Psoas muscle (tissue), 8 donors: ENCODE data around the gene RPL10A. TPM values are rescaled to one million over a fixed set of nuclear protein-coding genes. Genes with fewer than 3 reads are reported as not detected.

Experiments
- ATAC-seq, 4 donors: fragments of 200-7000 bp; cut with Tn5 transposase; one replicate each; pipeline ENCODE4 v1.9.1; 2020; ENCODE audit warnings: moderate library complexity in 3 of 4, mild to moderate bottlenecking in 2 of 4
- DNase-seq, 2 donors: peaks; one replicate each; pipeline ENCODE4 v3.0.0-alpha.2; 2020
- H3K27ac ChIP-seq: fragments of 200-600 bp; one replicate; pipeline ENCODE4 v1.8.0; 2022
- H3K27me3 ChIP-seq, 3 donors: fragments of 200-600 bp in 1 of 3; one replicate each; pipeline versions ENCODE4 v1.6.1 to v1.8.0; 2013 to 2022; ENCODE audit warnings: low read length in 2 of 3, mild to moderate bottlenecking in 2 of 3, moderate library complexity in 1 of 3; ENCODE audit not compliant: insufficient read depth in 3 of 3
- H3K36me3 ChIP-seq, 2 donors: fragments of 200-600 bp in 1 of 2; one replicate each; pipeline versions ENCODE4 v1.6.1 to v1.8.0; 2013 to 2022; ENCODE audit warnings: low read depth in 1 of 2, mild to moderate bottlenecking in 1 of 2, moderate library complexity in 1 of 2; ENCODE audit not compliant: insufficient read depth in 1 of 2
- H3K4me1 ChIP-seq: fragments of 200-600 bp; one replicate; pipeline ENCODE4 v1.8.0; 2022
- H3K4me3 ChIP-seq: fragments of 200-600 bp; one replicate; pipeline ENCODE4 v1.8.0; 2022; ENCODE audit warnings: mild to moderate bottlenecking
- H3K9me3 ChIP-seq: fragments of 200-600 bp; one replicate; pipeline ENCODE4 v1.8.0; 2022
- CTCF ChIP-seq: fragments of 200-600 bp; IDR thresholded peaks from one replicate; pipeline ENCODE4 v1.8.0; 2022; ENCODE audit warnings: antibody characterized with exemption
- WGBS, 3 donors: extraction: QIAGEN DNeasy Blood & Tissue Kit; methylation state at CpG; one replicate each; pipeline versions ENCODE4 v1.1.6 to v1.1.7; 2013; 5-methylcytosine and 5-hydroxymethylcytosine counted together
- intact Hi-C, 2 donors: fragments of 100-400 bp; cut with DNase I; formaldehyde crosslinking; loops; one replicate each; pipeline versions ENCODE4 v1.11.0 to v1.14.2; 2022
- polyA plus RNA-seq, 3 donors: library from polyadenylated mRNA; stranded (reverse); fragments of 200-250 nt; gene quantifications; one replicate each; pipeline ENCODE4 v1.2.3, GENCODE V29; 2013
- total RNA-seq, 4 donors: library from RNA; stranded (reverse); fragmentation: NEBNext Ultra II Directional in 2 of 4; extraction: Animal tissue kit (Norgen Biotek cat#: 25700) in 2 of 4; gene quantifications; one replicate each; pipeline versions ENCODE4 v1.2.1 to v1.2.4, GENCODE V29; 2021 to 2023
- donor health status: healthy with polysubstance abuse.
- donor health status: DM: no; HTN: no; CAD: no; lungs with moderate emphysema.
- donor health status: Bipolar disorder and iron deficiency.
- donor health status: healthy.
- donor health status: DM: yes; HTN: yes; CAD: no.
- donor health status: DM: no; HTN: no; CAD: no.
- donor health status: DM: no; HTN: no; CAD: no.
- donor health status: DM: yes; HTN: yes; CAD: no.

The RPL10A gene
- total and polyA plus RNA-seq, 7 donors, result 668 to 1,629 (median 832) TPM

GRCh38 chr6:35518566-35519312, 50.5 kb downstream of the RPL10A start:
- no peak for ATAC-seq
- WGBS, 3 donors, result 94% methylated on average over 6 of the region's 6 CpGs
- no peaks in the 10 kb centered on the region for H3K27me3 ChIP-seq

GRCh38 chr6:35519313-35520015, 51.3 kb downstream of the RPL10A start:
- no peaks in the 10 kb centered on the region for H3K27me3 ChIP-seq
- no peaks in the 10 kb centered on the region for H3K36me3 ChIP-seq
- H3K27ac ChIP-seq, result no peak overlapping the region
- WGBS, 3 donors, result 82% methylated on average over 9 of the region's 9 CpGs
- intact Hi-C loops, result no loop called here
- TF ChIP-seq CTCF, result no peak
- ATAC-seq (no peak), DNase-seq (no peak)
- H3K4me1 ChIP-seq, result no peaks in the 10 kb centered on the region
- H3K9me3 ChIP-seq, result no peaks in the 10 kb centered on the region
- no peak overlapping the region for H3K4me3 ChIP-seq

More at GRCh38 chr6:35518566-35519312, 50.5 kb downstream of the RPL10A start:
- H3K27ac ChIP-seq, result no peak overlapping the region
- TF ChIP-seq CTCF, result no peak
- H3K4me1 ChIP-seq, result no peaks in the 10 kb centered on the region
- intact Hi-C loops, result no loop called here
- DNase-seq, result no peak
- no peaks in the 10 kb centered on the region for H3K9me3 ChIP-seq
- no peaks in the 10 kb centered on the region for H3K36me3 ChIP-seq
- no peak overlapping the region for H3K4me3 ChIP-seq

Other genes starting within 250 kb of the RPL10A start
- 10 to 100 TPM; 17.9 to 25.0 (median 22.5) TPM for gene ZNF76, start 208.7 kb upstream of the RPL10A start, total RNA-seq
- 10 to 100 TPM; 22.3 to 37.3 (median 24.6) TPM for gene ZNF76, start 208.7 kb upstream of the RPL10A start, polyA plus RNA-seq
- 1 to 10 TPM in 1 of 4 donors, under 1 TPM in 3; 0.46 to 1.6 (median 0.64) TPM for gene DEF6, start 170.6 kb upstream of the RPL10A start, total RNA-seq
- gene DEF6, start 170.6 kb upstream of the RPL10A start, polyA plus RNA-seq, result 1 to 10 TPM in 1 of 3 donors, under 1 TPM in 2; 0.43 to 1.3 (median 0.69) TPM
- 10 to 100 TPM; 19.4 to 47.2 (median 38.4) TPM for gene PPARD, start 125.8 kb upstream of the RPL10A start, total RNA-seq
- gene PPARD, start 125.8 kb upstream of the RPL10A start, polyA plus RNA-seq, result 100 to 1,000 TPM in 1 of 3 donors, 10 to 100 TPM in 2; 13.5 to 187 (median 25.0) TPM
- gene FANCE, start 16.1 kb upstream of the RPL10A start, total RNA-seq, result 1 to 10 TPM; 5.7 to 9.3 (median 8.1) TPM
- gene FANCE, start 16.1 kb upstream of the RPL10A start, polyA plus RNA-seq, result 10 to 100 TPM in 1 of 3 donors, 1 to 10 TPM in 2; 3.8 to 15.2 (median 4.5) TPM
- 10 to 100 TPM; 23.0 to 44.3 (median 26.2) TPM for gene TEAD3, start 28.7 kb downstream of the RPL10A start, total RNA-seq
- gene TEAD3, start 28.7 kb downstream of the RPL10A start, polyA plus RNA-seq, result 10 to 100 TPM; 12.1 to 15.8 (median 14.5) TPM
- gene TULP1, start 44.5 kb downstream of the RPL10A start, total RNA-seq, result not detected
- gene TULP1, start 44.5 kb downstream of the RPL10A start, polyA plus RNA-seq, result under 1 TPM; 0.05 to 0.09 (median 0.08) TPM
- gene FKBP5, start 220.5 kb downstream of the RPL10A start, total RNA-seq, result 1,000 to 10,000 TPM in 1 of 4 donors, 100 to 1,000 TPM in 2, 10 to 100 TPM in 1; 56.5 to 1,905 (median 378) TPM
- 100 to 1,000 TPM; 296 to 849 (median 675) TPM for gene FKBP5, start 220.5 kb downstream of the RPL10A start, polyA plus RNA-seq